Measurements from ENCODE around the gene PEG3. TPM values are rescaled to one million over a fixed set of nuclear protein-coding genes. Genes with fewer than 3 reads are reported as not detected.

Gene PEG3
- total and polyA plus RNA-seq, 2 of the 13 experiments (the other 11 are each of a cell fraction or from before 2014, with no cell fraction given), result 217 to 394 TPM

DNA sequence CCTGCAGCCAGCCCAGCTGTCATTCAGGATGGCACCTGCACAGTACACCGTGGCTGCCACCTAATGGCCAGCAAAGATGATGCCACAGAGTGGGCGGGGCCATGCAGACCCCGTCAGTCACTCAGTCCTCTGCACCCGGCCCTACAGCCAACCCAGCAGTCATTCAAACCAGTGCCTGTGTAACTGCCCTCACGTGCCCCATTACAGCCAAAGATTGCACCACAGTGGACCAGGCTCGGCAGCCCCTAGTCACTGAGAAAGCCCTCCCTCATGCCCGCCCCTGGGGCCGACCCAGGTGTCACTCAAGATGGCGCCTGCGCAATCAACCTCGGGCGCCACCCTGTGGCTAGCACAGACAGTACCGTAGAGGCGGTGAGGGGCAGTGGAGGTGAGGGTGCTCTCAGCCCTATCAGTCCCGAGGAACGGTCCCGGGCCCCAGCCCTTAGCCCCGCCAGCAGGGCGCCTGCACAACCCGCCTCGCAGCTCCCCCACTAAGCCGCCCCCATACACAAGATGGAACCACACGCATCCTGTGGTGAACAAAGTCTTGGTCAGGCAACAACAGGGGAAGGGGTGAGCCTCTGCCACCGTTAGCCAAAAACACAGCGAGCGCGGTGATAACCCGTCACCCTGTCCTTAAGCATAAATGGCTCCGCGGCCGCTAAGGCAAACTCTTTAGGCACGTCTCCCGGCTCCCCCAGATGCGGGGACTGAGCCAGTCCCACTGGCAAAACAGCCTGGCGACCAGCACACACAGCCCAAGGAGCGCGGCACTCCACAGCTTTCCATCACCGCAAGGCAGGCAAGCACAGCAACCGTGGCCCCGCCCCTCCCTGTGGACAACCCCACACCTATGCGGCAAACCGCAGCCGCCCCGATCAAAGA lies 2.3 kb downstream of the PEG3 start (continued):
- TF ChIP-seq, protein P1, sequence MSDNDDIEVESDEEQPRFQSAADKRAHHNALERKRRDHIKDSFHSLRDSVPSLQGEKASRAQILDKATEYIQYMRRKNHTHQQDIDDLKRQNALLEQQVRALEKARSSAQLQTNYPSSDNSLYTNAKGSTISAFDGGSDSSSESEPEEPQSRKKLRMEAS (IDR thresholded peaks at IDR 0.05), result peak; percentile 4; the same call in 1 of the 2 replicates
- TF ChIP-seq SOX13 (IDR thresholded peaks at IDR 0.05) (no peak), SOX13 (CRISPR knock-in tag; conservative IDR thresholded peaks at IDR 0.05 in 1 of 2, IDR thresholded peaks at IDR 0.05 in 1 of 2) (no peak), MAF1 (CRISPR knock-in tag; IDR thresholded peaks at IDR 0.05; ENCODE audit: borderline replicate concordance) (peak; percentile 51; the same call in 1 of the 2 replicates), MIER3 (CRISPR knock-in tag; IDR thresholded peaks at IDR 0.05; ENCODE audit: borderline replicate concordance) (0 out of 2 replicates have a peak, but pooled peaks have one; percentile 23), CAMTA2 (CRISPR knock-in tag; IDR thresholded peaks at IDR 0.05; ENCODE audit: borderline replicate concordance) (peak; percentile 89; the same call in 1 of the 2 replicates), AGO2 (optimal IDR thresholded peaks at IDR 0.05; ENCODE audit: low read depth, low read length) (peak; percentile 62), KDM5A (IDR thresholded peaks at IDR 0.05; ENCODE audit: borderline replicate concordance, low read length) (no peak), KLF16 (CRISPR knock-in tag; IDR thresholded peaks at IDR 0.05) (0 out of 4 replicates have a peak, but pooled peaks of 1 of the 2 experiments have one; percentile 30), ZNF788 (CRISPR knock-in tag; IDR thresholded peaks at IDR 0.05; ENCODE audit: borderline replicate concordance) (peak; percentile 31; the same call in 1 of the 2 replicates), HNRNPH1 (optimal IDR thresholded peaks at IDR 0.05; ENCODE audit: low read depth, low read length) (no peak), ZFP1 (CRISPR knock-in tag; IDR thresholded peaks at IDR 0.05) (no peak), KLF12 (CRISPR knock-in tag; IDR thresholded peaks at IDR 0.05; ENCODE audit: borderline replicate concordance) (0 out of 2 replicates have a peak, but pooled peaks have one; percentile 28)
- TF ChIP-seq, protein P2, sequence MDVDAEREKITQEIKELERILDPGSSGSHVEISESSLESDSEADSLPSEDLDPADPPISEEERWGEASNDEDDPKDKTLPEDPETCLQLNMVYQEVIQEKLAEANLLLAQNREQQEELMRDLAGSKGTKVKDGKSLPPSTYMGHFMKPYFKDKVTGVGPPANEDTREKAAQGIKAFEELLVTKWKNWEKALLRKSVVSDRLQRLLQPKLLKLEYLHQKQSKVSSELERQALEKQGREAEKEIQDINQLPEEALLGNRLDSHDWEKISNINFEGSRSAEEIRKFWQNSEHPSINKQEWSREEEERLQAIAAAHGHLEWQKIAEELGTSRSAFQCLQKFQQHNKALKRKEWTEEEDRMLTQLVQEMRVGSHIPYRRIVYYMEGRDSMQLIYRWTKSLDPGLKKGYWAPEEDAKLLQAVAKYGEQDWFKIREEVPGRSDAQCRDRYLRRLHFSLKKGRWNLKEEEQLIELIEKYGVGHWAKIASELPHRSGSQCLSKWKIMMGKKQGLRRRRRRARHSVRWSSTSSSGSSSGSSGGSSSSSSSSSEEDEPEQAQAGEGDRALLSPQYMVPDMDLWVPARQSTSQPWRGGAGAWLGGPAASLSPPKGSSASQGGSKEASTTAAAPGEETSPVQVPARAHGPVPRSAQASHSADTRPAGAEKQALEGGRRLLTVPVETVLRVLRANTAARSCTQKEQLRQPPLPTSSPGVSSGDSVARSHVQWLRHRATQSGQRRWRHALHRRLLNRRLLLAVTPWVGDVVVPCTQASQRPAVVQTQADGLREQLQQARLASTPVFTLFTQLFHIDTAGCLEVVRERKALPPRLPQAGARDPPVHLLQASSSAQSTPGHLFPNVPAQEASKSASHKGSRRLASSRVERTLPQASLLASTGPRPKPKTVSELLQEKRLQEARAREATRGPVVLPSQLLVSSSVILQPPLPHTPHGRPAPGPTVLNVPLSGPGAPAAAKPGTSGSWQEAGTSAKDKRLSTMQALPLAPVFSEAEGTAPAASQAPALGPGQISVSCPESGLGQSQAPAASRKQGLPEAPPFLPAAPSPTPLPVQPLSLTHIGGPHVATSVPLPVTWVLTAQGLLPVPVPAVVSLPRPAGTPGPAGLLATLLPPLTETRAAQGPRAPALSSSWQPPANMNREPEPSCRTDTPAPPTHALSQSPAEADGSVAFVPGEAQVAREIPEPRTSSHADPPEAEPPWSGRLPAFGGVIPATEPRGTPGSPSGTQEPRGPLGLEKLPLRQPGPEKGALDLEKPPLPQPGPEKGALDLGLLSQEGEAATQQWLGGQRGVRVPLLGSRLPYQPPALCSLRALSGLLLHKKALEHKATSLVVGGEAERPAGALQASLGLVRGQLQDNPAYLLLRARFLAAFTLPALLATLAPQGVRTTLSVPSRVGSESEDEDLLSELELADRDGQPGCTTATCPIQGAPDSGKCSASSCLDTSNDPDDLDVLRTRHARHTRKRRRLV (CRISPR knock-in tag; IDR thresholded peaks at IDR 0.05), result peak; percentile 45; the same call in 1 of the 2 replicates
- TF ChIP-seq, protein P3, sequence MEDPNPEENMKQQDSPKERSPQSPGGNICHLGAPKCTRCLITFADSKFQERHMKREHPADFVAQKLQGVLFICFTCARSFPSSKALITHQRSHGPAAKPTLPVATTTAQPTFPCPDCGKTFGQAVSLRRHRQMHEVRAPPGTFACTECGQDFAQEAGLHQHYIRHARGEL (CRISPR knock-in tag; IDR thresholded peaks at IDR 0.05), result 0 out of 2 replicates have a peak, but pooled peaks have one; percentile 70
- TF ChIP-seq, protein P4, sequence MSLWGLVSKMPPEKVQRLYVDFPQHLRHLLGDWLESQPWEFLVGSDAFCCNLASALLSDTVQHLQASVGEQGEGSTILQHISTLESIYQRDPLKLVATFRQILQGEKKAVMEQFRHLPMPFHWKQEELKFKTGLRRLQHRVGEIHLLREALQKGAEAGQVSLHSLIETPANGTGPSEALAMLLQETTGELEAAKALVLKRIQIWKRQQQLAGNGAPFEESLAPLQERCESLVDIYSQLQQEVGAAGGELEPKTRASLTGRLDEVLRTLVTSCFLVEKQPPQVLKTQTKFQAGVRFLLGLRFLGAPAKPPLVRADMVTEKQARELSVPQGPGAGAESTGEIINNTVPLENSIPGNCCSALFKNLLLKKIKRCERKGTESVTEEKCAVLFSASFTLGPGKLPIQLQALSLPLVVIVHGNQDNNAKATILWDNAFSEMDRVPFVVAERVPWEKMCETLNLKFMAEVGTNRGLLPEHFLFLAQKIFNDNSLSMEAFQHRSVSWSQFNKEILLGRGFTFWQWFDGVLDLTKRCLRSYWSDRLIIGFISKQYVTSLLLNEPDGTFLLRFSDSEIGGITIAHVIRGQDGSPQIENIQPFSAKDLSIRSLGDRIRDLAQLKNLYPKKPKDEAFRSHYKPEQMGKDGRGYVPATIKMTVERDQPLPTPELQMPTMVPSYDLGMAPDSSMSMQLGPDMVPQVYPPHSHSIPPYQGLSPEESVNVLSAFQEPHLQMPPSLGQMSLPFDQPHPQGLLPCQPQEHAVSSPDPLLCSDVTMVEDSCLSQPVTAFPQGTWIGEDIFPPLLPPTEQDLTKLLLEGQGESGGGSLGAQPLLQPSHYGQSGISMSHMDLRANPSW (CRISPR knock-in tag; IDR thresholded peaks at IDR 0.05; ENCODE audit: borderline replicate concordance), result no peak
- TF ChIP-seq, protein P5, sequence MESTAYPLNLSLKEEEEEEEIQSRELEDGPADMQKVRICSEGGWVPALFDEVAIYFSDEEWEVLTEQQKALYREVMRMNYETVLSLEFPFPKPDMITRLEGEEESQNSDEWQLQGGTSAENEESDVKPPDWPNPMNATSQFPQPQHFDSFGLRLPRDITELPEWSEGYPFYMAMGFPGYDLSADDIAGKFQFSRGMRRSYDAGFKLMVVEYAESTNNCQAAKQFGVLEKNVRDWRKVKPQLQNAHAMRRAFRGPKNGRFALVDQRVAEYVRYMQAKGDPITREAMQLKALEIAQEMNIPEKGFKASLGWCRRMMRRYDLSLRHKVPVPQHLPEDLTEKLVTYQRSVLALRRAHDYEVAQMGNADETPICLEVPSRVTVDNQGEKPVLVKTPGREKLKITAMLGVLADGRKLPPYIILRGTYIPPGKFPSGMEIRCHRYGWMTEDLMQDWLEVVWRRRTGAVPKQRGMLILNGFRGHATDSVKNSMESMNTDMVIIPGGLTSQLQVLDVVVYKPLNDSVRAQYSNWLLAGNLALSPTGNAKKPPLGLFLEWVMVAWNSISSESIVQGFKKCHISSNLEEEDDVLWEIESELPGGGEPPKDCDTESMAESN (CRISPR knock-in tag; conservative IDR thresholded peaks at IDR 0.05), result peak; percentile 58; the same call in 1 of the 2 replicates

Measured in HepG2 (cell line).